Measurements from ENCODE around the gene ZNF804A.

ZNF804A gene

GRCh38 chr2:184956856-184957255 lies 358.5 kb downstream of the ZNF804A start:
- ChIA-PET CTCF (no interaction called here), POLR2A (no interaction called here)
- TF ChIP-seq FOXK2 (IDR thresholded peaks at IDR 0.05) (no peak), CTBP1 (IDR thresholded peaks at IDR 0.05; ENCODE audit: borderline replicate concordance) (no peak), FOXM1 (IDR thresholded peaks at IDR 0.05; ENCODE audit: borderline replicate concordance) (no peak), ARNT (IDR thresholded peaks at IDR 0.05) (no peak)
- no peak for DNase-seq (ENCODE audit: extremely low spot score)

GRCh38 chr2:184971546-184972068 lies 373.3 kb downstream of the ZNF804A start:
- POLR2A ChIA-PET = no interaction called here
- CTCF ChIA-PET = no interaction called here
- DNase-seq (ENCODE audit: extremely low spot score) = no peak
- TF ChIP-seq L3MBTL2 (conservative IDR thresholded peaks at IDR 0.05) (no peak), HDGF (IDR thresholded peaks at IDR 0.05; ENCODE audit: borderline replicate concordance) (no peak), BHLHE40 (IDR thresholded peaks at IDR 0.05; ENCODE audit: borderline replicate concordance) (no peak), FOXM1 (IDR thresholded peaks at IDR 0.05; ENCODE audit: borderline replicate concordance) (no peak), ZNF384 (IDR thresholded peaks at IDR 0.05) (no peak)

All from HEK293T (cell line).